Choroid plexus epithelial cell (primary cell): ENCODE measurements around the gene LRP10.

Experiments
- DNase-seq: peaks from one replicate; pipeline ENCODE4 v3.0.0-alpha.2; 2010; ENCODE audit warnings: low read depth
- H3K4me3 ChIP-seq: 2 replicates; pipeline ENCODE4 v1.5.1; 2011; ENCODE audit warnings: low read depth, mild to moderate bottlenecking, control low read depth, low read length, moderate library complexity
- TF ChIP-seq, protein P1 (sequence below): conservative IDR thresholded peaks from 2 replicates; pipeline ENCODE4 v1.5.1; 2011; ENCODE audit warnings: low read depth, mild to moderate bottlenecking, control low read depth, inconsistent platforms, low read length, moderate library complexity

LRP10 gene

GRCh38 chr14:22896356-22896755, 24.8 kb downstream of the LRP10 start:
- DNase-seq, result no peak
- TF ChIP-seq, protein P1, sequence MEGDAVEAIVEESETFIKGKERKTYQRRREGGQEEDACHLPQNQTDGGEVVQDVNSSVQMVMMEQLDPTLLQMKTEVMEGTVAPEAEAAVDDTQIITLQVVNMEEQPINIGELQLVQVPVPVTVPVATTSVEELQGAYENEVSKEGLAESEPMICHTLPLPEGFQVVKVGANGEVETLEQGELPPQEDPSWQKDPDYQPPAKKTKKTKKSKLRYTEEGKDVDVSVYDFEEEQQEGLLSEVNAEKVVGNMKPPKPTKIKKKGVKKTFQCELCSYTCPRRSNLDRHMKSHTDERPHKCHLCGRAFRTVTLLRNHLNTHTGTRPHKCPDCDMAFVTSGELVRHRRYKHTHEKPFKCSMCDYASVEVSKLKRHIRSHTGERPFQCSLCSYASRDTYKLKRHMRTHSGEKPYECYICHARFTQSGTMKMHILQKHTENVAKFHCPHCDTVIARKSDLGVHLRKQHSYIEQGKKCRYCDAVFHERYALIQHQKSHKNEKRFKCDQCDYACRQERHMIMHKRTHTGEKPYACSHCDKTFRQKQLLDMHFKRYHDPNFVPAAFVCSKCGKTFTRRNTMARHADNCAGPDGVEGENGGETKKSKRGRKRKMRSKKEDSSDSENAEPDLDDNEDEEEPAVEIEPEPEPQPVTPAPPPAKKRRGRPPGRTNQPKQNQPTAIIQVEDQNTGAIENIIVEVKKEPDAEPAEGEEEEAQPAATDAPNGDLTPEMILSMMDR, result no peak
- no peak overlapping the region for H3K4me3 ChIP-seq

DNA sequence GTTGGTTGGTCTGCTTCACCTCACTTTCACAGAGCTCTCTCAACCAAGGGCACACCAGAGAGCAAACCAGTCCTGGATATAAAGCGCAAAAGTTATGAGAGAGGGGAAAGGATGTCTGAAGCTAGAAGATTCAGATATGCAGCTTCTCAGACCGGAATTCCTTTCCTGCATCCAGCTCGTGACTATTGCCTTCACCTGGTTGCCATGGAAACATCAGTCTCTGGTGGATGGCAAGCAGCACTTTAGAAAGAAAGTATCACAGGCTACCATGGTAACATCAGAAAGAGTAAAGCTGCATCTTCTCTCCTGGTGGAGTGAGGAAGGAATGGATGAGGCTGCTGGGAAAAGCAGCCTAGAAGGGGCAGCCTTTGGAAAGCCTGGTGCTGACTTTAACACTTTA, 25.2 kb downstream of the LRP10 start:
- TF ChIP-seq, protein P1, result no peak
- H3K4me3 ChIP-seq, result no peak overlapping the region
- no peak for DNase-seq

GRCh38 chr14:22897357-22897756, 25.8 kb downstream of the LRP10 start:
- TF ChIP-seq, protein P1, result no peak
- DNase-seq, result no peak
- no peak overlapping the region for H3K4me3 ChIP-seq

DNA sequence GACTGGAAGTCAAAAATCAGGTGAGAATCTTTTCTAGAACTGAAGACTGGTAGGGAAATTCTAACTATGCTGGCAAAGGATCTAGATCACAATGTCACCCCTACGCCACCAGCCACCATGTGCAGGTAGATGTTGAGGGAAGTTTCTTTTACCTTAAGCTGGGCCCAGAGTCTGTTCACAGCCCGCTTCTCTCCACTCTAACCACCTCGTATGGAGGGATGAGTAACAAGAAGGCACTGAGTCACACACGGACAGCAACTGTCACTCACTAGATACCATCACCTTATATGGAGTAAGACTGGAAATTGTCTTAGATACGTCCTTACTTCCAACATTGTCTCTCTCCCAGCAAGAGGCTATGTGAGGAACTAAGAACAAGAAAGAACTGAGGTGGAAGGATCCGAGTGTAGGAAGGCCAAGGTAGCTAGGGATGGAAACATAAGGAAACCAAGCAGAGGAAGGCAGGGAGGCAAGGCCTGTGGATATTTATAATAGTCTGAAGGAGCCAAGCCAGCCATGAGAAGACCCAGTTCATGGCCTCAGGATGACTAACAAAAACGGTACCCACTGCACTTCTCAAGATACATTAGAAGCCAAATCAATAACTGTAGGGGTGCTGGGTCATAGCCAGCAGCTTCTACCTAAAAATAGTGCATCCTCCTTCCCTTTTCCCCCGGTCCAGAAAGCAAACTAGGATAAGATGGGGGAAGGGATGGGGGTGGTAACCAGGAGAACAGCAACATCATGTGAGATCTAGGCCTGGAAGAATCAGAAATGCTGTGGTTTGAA, 27.0 kb downstream of the LRP10 start:
- TF ChIP-seq, protein P1, result no peak
- no peak overlapping the region for H3K4me3 ChIP-seq
- peak; percentile 78 for DNase-seq

- peak; percentile 87 for DNase-seq
- TF ChIP-seq, protein P1, result peak; percentile 75
- H3K4me3 ChIP-seq, result no peak overlapping the region
Measured at GRCh38 chr14:22900081-22900799, 28.7 kb downstream of the LRP10 start.

GRCh38 chr14:22901799-22902198, 30.3 kb downstream of the LRP10 start:
- no peak overlapping the region for H3K4me3 ChIP-seq
- DNase-seq, result no peak
- TF ChIP-seq, protein P1, result no peak

DNA sequence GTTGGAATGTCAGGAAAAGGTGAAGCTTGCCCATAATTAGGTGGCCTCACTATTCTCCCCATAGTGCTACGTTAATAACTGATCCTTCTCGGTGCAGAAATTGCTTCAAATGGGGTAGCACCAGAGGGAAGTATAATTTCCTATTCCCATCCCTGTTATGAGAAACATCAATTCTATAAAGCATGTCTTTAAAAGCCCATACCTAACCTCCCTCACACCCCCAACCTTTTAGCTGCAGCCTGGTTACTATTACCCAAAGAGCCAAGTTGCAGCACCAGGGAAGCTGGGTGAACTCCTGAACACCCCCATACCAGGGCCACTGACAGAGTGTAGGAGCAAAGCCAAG, 32.2 kb downstream of the LRP10 start:
- TF ChIP-seq, protein P1, result no peak

More for the DNA sequence above, 32.2 kb downstream of the LRP10 start:
- H3K4me3 ChIP-seq, result no peak overlapping the region
- no peak for DNase-seq
